GM21447 (cell line): ENCODE data around the gene GNB5.

Source experiments
- ATAC-seq: cut with Tn5 transposase; IDR thresholded peaks from one replicate; pipeline ENCODE4 v1.9.1; 2021; ENCODE audit not compliant: unreplicated experiment

GNB5 gene

GRCh38 chr15:52095597-52096262 lies 95.5 kb downstream of the GNB5 start:
- no peak for ATAC-seq

GRCh38 chr15:52094811-52095584 lies 96.2 kb downstream of the GNB5 start:
- ATAC-seq, result no peak

GRCh38 chr15:52093539-52094510 lies 97.4 kb downstream of the GNB5 start:
- ATAC-seq, result no peak

GRCh38 chr15:52093167-52093538 lies 98.0 kb downstream of the GNB5 start:
- no peak for ATAC-seq

- ATAC-seq, result no peak
These were observed 101.0 kb downstream of the GNB5 start for GRCh38 chr15:52090193-52090592.

GRCh38 chr15:52086011-52086786 lies 105.0 kb downstream of the GNB5 start:
- ATAC-seq, result no peak

- no peak for ATAC-seq
These were observed 105.9 kb downstream of the GNB5 start for GRCh38 chr15:52085299-52085698.

GRCh38 chr15:52083603-52084002 lies 107.6 kb downstream of the GNB5 start:
- no peak for ATAC-seq

- ATAC-seq, result peak; percentile 24
These were observed 108.2 kb downstream of the GNB5 start for GRCh38 chr15:52083037-52083359.

- ATAC-seq, result peak; percentile 81
These were observed 108.8 kb downstream of the GNB5 start for GRCh38 chr15:52082197-52083036.

- ATAC-seq, result no peak
These were observed 110.3 kb downstream of the GNB5 start for GRCh38 chr15:52080706-52081392.

GRCh38 chr15:52080031-52080430 lies 111.2 kb downstream of the GNB5 start:
- ATAC-seq, result no peak

GRCh38 chr15:52078876-52079700 lies 112.1 kb downstream of the GNB5 start:
- no peak for ATAC-seq

GRCh38 chr15:52078197-52078875 lies 112.9 kb downstream of the GNB5 start:
- no peak for ATAC-seq

GRCh38 chr15:52076889-52077781 lies 114.1 kb downstream of the GNB5 start:
- peak; percentile 54 for ATAC-seq

- no peak for ATAC-seq
These were observed 119.6 kb downstream of the GNB5 start for GRCh38 chr15:52071570-52071969.

GRCh38 chr15:52069559-52069958 lies 121.6 kb downstream of the GNB5 start:
- no peak for ATAC-seq
